GM13977 (cell line): ENCODE data around the gene KAZALD1.

Source experiments
- DNase-seq: peaks from one replicate; pipeline ENCODE4 v3.0.0; 2012; ENCODE audit warnings: low spot score
- in situ Hi-C: fragments of 300-500 bp; cut with MboI; formaldehyde crosslinking; loops from one replicate; pipeline ENCODE4 v1.12.0; 2022; ENCODE audit warnings: low sequenced_read_pairs, low pct_unique_long_range_greater_than_20kb, mixed read lengths, inconsistent platforms; ENCODE audit not compliant: unreplicated experiment
- TF ChIP-seq, protein P1 (sequence below): IDR thresholded peaks from 2 replicates; pipeline ENCODE4 v1.5.1; 2012; ENCODE audit warnings: mild to moderate bottlenecking, control low read depth; ENCODE audit not compliant: insufficient read depth; ENCODE audit errors: extremely low read depth, missing control alignments

KAZALD1 gene

DNA sequence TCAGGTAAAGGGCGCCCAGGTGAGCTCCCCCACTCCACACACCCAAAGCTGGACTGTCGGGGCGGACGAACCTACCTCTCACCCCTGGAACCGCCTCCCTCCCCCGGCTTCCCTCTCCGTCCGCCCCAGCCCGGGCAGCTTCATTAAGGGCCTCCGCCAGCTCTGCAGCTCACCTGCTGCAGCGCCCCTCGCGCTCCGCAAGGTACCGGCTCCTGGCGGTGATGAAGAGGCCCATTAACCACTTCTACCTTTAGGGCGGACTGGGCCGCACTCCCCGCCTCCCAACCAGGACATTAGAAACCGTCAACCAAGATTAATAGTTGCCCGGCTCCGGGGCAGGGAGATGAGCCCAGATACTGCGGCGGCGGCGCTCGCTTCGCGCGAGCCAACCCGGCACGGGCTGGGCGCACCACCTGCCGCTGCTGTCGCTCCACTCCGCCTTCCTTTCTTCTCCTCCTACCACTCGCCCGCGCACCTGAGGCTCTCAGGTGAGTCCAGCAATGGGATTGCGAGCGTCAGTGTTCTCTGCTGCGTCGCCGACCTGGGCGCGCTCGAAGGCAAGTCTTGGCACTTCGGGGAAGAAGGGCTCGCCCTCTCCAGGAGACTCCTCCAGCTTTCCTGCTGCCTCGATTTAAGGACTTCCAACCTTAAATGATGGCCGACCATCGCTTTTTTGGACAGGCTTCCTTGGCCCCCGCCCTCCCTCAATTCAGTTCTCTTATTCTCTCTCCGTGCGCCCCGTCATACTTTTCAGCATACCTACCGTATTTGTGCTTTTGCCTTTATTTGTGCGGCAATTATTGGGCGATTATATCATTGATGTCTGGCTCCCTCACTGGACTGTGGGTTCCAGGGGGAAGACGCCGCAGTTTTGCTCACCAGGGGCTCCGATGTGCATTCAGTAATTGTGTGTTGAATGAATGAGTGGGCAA is 13.6 kb upstream of the KAZALD1 start:
- DNase-seq, result peak; percentile 37
- in situ Hi-C loops, result no loop called here

DNA sequence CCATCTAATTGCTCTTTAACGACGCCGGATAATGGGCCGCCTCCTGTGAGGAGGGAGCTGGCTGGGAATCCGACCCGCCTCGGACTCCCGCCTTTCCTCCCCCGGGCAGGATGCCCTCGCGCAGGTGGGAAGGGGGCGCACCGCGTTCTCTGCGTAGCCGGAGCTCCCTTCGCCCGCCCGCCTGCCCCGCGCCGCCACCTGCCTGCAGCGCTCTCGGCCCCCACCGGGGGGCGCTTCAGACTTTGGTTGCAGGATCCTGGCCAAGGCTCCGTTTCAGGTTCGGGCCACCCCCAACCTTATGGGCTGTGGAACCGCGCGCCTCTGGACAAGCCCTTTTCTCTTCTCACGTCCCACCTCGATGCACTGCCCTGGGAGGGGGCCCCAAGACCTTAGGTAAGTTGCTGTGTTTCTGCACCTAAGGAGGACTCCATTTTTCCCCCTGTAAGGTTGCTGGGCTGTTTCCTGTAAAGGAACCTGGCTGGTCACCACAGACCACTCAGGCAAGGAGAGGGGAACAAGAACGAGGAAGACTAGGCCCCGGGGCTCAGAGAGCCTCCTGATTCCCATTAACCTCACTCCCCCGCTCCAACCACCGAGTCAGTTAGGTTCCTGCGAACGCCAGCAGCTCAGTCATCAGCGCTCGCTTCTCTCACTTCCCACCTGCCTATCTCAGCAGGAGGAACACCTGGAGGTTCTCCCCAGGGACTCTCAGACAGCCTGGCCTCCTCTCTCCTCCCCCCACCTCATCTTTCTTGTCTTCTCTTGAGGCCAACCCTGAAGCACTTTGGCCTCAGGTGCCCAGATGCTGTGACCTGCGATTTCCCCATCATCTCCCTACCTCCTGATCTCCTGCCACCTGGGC is 11.3 kb upstream of the KAZALD1 start:
- in situ Hi-C loops, result no loop called here
- DNase-seq, result peak; percentile 86
- TF ChIP-seq, protein P1, sequence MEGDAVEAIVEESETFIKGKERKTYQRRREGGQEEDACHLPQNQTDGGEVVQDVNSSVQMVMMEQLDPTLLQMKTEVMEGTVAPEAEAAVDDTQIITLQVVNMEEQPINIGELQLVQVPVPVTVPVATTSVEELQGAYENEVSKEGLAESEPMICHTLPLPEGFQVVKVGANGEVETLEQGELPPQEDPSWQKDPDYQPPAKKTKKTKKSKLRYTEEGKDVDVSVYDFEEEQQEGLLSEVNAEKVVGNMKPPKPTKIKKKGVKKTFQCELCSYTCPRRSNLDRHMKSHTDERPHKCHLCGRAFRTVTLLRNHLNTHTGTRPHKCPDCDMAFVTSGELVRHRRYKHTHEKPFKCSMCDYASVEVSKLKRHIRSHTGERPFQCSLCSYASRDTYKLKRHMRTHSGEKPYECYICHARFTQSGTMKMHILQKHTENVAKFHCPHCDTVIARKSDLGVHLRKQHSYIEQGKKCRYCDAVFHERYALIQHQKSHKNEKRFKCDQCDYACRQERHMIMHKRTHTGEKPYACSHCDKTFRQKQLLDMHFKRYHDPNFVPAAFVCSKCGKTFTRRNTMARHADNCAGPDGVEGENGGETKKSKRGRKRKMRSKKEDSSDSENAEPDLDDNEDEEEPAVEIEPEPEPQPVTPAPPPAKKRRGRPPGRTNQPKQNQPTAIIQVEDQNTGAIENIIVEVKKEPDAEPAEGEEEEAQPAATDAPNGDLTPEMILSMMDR, result peak; percentile 81

More for the DNA sequence above, 13.6 kb upstream of the KAZALD1 start:
- TF ChIP-seq, protein P1, result no peak

DNA sequence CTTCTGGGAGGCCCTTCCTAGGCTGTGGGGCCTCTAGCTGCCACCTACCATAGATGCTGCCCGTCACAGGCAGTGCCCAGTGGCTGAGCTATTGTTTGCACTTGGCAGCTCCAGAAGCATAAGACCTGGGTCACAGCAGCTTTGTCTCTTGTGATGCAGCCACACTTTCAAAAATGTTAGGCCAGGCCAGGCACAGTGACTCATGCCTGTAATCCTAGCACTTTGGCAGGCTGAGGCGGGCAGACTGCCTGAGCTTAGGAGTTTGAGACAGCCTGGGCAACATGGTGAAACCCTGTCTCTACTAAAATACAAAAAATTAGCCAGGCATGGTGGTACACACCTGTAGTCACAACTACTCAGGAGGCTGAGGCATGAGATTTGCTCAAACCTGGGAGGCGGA is 9.5 kb upstream of the KAZALD1 start:
- TF ChIP-seq, protein P1, result no peak
- in situ Hi-C loops, result no loop called here
- DNase-seq, result no peak

DNA sequence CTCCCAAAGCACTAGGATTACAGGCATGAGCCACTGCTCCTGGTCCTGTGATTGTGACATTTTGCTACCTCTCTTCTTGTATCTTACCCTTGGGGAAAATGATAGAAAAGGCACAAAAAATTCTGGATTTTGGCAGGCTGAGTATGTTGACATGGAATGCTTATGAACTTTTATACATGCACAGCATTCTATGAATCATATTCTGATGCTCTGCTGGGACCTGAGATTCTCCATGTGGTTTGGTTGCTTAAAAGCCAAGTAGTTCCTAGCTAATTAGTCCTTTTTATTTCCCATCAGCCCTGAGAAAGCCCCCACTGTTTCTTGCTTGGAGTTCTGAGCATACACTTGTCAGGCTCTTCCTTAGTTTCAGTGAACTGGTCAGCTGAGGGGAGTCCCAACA is 8.3 kb upstream of the KAZALD1 start:
- in situ Hi-C loops, result no loop called here
- DNase-seq, result no peak

DNA sequence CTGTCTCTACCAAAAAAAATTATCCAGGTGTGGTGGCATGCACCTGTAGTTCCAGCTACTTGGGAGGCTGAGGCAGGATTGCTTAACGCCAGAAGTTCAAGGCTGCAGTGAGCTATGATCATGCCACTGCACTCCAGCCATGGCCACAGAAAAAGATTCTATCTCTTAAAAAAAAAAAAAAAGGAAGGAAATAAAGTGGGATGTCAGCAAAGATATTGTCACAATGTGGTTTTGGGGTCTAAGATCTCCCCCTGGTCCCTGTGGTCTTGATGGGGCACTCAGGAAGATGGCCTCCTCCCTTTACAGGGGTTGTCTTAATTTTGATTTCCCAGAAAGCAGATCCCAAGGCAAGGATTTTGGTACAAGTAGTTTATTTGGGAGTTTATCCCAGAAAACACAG is 7.4 kb upstream of the KAZALD1 start:
- in situ Hi-C loops, result no loop called here
- no peak for DNase-seq
- TF ChIP-seq, protein P1, result no peak

More for the DNA sequence above, 8.3 kb upstream of the KAZALD1 start:
- TF ChIP-seq, protein P1, result no peak

DNA sequence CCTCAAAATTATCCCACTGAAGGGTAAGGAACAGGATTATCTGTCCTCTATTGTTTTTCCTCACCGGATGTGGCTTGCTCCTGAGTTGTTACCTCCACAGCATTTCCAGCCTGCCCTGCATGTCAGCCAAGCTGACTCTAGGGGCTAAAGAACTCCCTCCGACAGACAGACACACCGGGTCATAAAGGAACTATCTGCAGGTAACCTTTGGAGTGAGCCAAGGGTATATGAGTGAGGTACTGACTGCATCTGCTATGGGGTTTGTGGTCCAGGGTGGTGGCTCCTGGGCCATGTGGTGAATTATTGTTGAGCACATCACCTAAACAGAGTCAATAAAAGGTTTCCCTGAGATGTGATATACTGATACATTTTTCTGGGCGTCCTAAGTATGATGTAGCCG is 6.9 kb upstream of the KAZALD1 start:
- in situ Hi-C loops, result no loop called here
- DNase-seq, result no peak
- TF ChIP-seq, protein P1, result no peak
